Lower lobe of right lung (tissue), 2 donors: Measurements from ENCODE around the gene ITGA5. TPM values are rescaled to one million over a fixed set of nuclear protein-coding genes. Genes with fewer than 3 reads are reported as not detected.

Experiments used
- ATAC-seq, 2 donors: fragments of 200-7000 bp; cut with Tn5 transposase; one replicate each; pipeline ENCODE4 v1.9.1; 2020 to 2022; ENCODE audit warnings: mild to moderate bottlenecking in 2 of 2, moderate library complexity in 2 of 2
- DNase-seq: peaks from one replicate; pipeline ENCODE4 v3.0.0-alpha.2; 2020
- H3K27ac ChIP-seq: fragments of 200-600 bp; one replicate; pipeline ENCODE4 v1.8.0; 2022
- H3K27me3 ChIP-seq: fragments of 200-600 bp; one replicate; pipeline ENCODE4 v1.8.0; 2022; ENCODE audit warnings: low read depth
- H3K36me3 ChIP-seq: fragments of 200-600 bp; one replicate; pipeline ENCODE4 v1.8.0; 2022; ENCODE audit warnings: mild to moderate bottlenecking
- H3K4me1 ChIP-seq: fragments of 200-600 bp; one replicate; pipeline ENCODE4 v1.8.0; 2022
- H3K4me3 ChIP-seq: fragments of 200-600 bp; one replicate; pipeline ENCODE4 v1.8.0; 2022; ENCODE audit warnings: mild to moderate bottlenecking
- H3K9me3 ChIP-seq: fragments of 200-600 bp; one replicate; pipeline ENCODE4 v1.8.0; 2022
- CTCF ChIP-seq: fragments of 200-600 bp; IDR thresholded peaks from one replicate; pipeline ENCODE4 v1.8.0; 2022; ENCODE audit warnings: antibody characterized with exemption, mild to moderate bottlenecking
- intact Hi-C: fragments of 100-400 bp; cut with DNase I; formaldehyde crosslinking; loops from one replicate; pipeline ENCODE4 v1.11.0; 2022
- total RNA-seq: library from RNA; stranded (reverse); fragmentation: NEBNext Ultra II Directional; extraction: Animal tissue kit (Norgen Biotek cat#: 25700); gene quantifications from one replicate; pipeline ENCODE4 v1.2.1, GENCODE V29; 2021
- donor health status: DM: no; HTN: yes; CAD: no; lungs with severe emphysema.

ITGA5 gene
- total RNA-seq, 1 donor from 2014 or later: 97.1 TPM

DNA sequence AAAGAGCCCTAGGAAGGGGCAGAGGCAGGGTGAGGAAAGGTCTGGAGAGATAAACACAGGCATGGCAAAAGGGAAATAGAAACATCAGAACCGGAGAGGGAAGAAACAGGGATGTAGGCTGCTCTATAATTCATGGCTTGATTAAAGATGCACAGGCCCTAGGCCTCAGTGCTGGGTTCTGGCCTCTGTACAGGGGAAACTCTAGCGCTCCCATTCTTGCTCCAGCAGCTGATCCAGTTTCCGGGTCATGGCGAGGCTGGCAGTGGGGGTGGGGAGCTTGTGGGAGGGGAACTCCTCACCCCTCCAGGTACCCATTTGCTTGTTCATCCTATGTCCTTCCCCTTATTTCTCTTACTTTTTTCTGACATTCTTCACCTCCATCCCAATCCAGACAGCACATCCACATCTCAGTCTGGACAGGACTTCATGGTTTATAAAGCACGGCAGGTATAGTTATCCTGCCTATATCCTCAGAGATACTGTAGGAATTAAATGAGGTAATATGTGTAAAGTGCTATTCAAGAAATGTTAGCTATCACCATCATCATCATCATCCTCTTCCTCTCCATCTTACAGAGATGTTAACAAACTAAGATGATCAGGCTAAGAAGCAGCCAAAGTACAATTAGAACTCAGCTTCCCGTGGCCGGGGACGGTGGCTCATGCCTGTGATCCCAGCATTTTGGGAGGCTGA, 46.8 kb downstream of the ITGA5 start:
- intact Hi-C loops: no loop called here
- TF ChIP-seq CTCF: no peak
- peaks cover 44% of the 10 kb centered on the region for H3K4me1 ChIP-seq
- H3K27ac ChIP-seq: peak overlapping the region; percentile 54
- H3K36me3 ChIP-seq: peaks cover 12% of the 10 kb centered on the region
- H3K27me3 ChIP-seq: no peaks in the 10 kb centered on the region
- no peak for DNase-seq
- ATAC-seq: no peak
- no peaks in the 10 kb centered on the region for H3K9me3 ChIP-seq
- no peak overlapping the region for H3K4me3 ChIP-seq

DNA sequence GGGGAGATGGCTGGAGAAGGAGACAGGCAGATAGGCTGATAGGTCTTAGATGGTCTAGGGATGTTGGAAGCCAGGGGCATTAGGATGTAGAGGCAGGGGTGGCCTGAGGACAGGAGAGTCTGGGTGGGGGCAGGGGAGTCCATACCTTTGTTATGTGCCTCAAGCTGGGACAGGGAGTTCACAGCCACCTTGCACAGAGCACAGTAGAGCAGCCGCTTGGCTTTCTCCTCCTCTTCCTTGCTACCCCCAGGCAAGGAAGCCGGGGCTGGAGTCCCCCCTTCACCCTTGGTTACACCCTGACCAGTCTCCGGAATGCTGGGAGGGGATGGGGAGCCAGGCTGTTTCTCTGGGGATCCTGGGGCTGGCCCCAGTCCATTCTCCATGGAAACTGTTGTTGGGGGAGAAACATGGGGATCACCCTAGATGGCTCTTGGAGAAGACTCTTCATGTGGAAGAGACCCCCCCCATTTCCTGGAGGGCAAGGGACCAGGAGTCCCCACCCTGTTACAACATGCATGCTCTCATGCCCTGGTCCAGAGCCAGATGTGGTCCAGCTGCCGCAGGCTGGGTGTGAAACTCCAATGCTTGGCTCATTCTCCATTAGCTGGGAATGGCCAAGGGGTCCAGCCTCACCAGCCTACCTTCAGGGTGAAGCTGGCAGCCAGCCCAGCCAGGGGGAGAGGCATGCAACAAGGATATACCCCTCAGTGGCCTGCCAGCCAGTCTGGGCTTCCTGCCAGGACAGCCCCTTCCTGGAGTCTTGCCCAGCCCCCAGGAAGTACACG, 47.5 kb downstream of the ITGA5 start:
- Histone ChIP-seq H3K4me3 (no peak overlapping the region), H3K9me3 (no peaks in the 10 kb centered on the region), H3K4me1 (peaks cover 44% of the 10 kb centered on the region), H3K36me3 (peaks cover 12% of the 10 kb centered on the region), H3K27me3 (no peaks in the 10 kb centered on the region), H3K27ac (peak overlapping the region; percentile 54)
- TF ChIP-seq CTCF: no peak
- intact Hi-C loops: no loop called here
- DNase-seq (no peak), ATAC-seq (no peak)

GRCh38 chr12:54370171-54370730, 48.8 kb downstream of the ITGA5 start:
- H3K4me3 ChIP-seq: peak overlapping the region; percentile 46
- intact Hi-C loops: no loop called here
- no peaks in the 10 kb centered on the region for H3K27me3 ChIP-seq
- ATAC-seq (peak; percentile 85 to 88), DNase-seq (peak; percentile 79)
- H3K4me1 ChIP-seq: peaks cover 44% of the 10 kb centered on the region
- no peaks in the 10 kb centered on the region for H3K9me3 ChIP-seq
- peak overlapping the region; percentile 32 for H3K27ac ChIP-seq
- peak; percentile 87 for TF ChIP-seq CTCF
- H3K36me3 ChIP-seq: peaks cover 12% of the 10 kb centered on the region

- DNase-seq (no peak), ATAC-seq (peak; percentile 2 to 10)
- H3K4me1 ChIP-seq: peaks cover 44% of the 10 kb centered on the region
- H3K9me3 ChIP-seq: no peaks in the 10 kb centered on the region
- no peak overlapping the region for H3K27ac ChIP-seq
- peaks cover 12% of the 10 kb centered on the region for H3K36me3 ChIP-seq
- H3K4me3 ChIP-seq: peak overlapping the region; percentile 46
- H3K27me3 ChIP-seq: no peaks in the 10 kb centered on the region
- intact Hi-C loops: no loop called here
- no peak for TF ChIP-seq CTCF
Observed at GRCh38 chr12:54369597-54370131, 49.4 kb downstream of the ITGA5 start.

DNA sequence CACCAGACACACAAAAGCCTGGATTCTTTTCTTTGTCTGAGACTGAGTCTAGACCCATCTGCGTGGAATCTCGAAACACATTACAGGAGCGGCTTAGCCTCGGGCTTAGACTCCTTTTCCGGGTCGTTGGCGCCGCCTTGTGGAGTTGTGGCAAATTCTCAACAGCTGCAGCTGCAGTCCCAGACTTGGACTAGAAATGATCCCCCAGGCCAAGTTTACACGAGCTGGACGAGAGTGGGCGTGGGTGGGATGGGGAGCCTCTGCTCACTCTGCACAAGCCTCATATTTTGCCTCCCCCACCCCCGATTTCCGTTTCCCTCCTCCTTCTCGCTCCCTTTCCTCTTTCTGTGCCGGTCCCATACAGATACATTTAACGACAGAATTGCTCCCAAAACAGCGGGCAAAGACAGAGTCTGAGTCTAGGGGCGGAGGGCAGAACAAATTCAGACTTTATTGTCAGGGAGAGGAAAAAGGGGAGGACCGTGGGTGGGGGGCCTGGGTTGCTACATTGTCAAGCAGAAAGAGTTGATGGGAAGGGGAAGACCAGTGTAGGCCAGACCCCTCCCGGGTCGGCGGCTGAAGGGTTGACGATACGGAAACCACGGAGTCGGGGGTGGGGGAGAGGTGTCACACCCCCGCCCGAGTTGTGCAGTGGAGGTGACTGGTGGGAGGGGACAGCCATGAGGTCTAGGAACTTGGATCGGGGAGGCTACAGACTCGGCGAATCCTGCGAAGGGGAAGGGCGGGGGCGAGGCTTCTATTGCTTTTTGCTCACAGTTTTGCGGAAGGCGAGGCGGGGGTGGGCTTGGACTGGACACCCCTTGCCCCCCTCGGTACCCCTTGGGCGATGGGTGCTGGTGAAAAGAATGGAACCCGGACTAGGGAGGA, 50.1 kb downstream of the ITGA5 start:
- TF ChIP-seq CTCF: peak; percentile 78
- Histone ChIP-seq H3K9me3 (no peaks in the 10 kb centered on the region), H3K27ac (peak overlapping the region; percentile 37), H3K36me3 (peaks cover 12% of the 10 kb centered on the region), H3K4me1 (peaks cover 44% of the 10 kb centered on the region), H3K4me3 (peak overlapping the region; percentile 46), H3K27me3 (no peaks in the 10 kb centered on the region)
- DNase-seq: peak; percentile 91
- intact Hi-C loops: no loop called here
- peak; percentile 82 to 83 for ATAC-seq
